SK-N-SH treated with all-trans-retinoic acid at 6 μM for 48 hours (cell line): ENCODE results near the gene TBC1D13.

ENCODE experiments used
- ARNTL ChIP-seq: fragments of 450-650 bp; formaldehyde crosslinking; IDR thresholded peaks from 2 replicates; pipeline ENCODE4 v1.5.0; 2020; ENCODE audit warnings: low read depth, mild to moderate bottlenecking, moderate library complexity, borderline replicate concordance
- PATZ1 ChIP-seq: fragments of 250-450 bp; sonication (Bioruptor Pico); IDR thresholded peaks from 2 replicates; pipeline ENCODE4 v1.8.0; 2020; ENCODE audit warnings: mild to moderate bottlenecking, moderate library complexity, borderline replicate concordance
- SNAI2 ChIP-seq: fragments of 250-450 bp; sonication (Bioruptor Pico); IDR thresholded peaks from 2 replicates; pipeline ENCODE4 v1.5.0; 2020; ENCODE audit warnings: mild to moderate bottlenecking, moderate library complexity
- TSHZ2 ChIP-seq: fragments of 250-450 bp; sonication (Bioruptor Pico); IDR thresholded peaks from 2 replicates; pipeline ENCODE4 v1.5.0; 2020; ENCODE audit warnings: mild to moderate bottlenecking, moderate library complexity
- ZFP30 ChIP-seq: fragments of 450-650 bp; formaldehyde crosslinking; IDR thresholded peaks from 2 replicates; pipeline ENCODE4 v1.5.0; 2022; ENCODE audit warnings: mild to moderate bottlenecking, moderate library complexity
- ZNF8 ChIP-seq: fragments of 450-650 bp; formaldehyde crosslinking; IDR thresholded peaks from 2 replicates; pipeline ENCODE4 v1.5.0; 2020; ENCODE audit warnings: mild to moderate bottlenecking, moderate library complexity

- TF ChIP-seq ZFP30 (CRISPR knock-in tag), result no peak
- TF ChIP-seq PATZ1, result no peak
- TF ChIP-seq ARNTL (CRISPR knock-in tag), result no peak
- TF ChIP-seq SNAI2, result no peak
- no peak for TF ChIP-seq ZNF8 (CRISPR knock-in tag)
- no peak for TF ChIP-seq TSHZ2 (CRISPR knock-in tag)
Measured at GRCh38 chr9:128809036-128809599, 22.1 kb downstream of the TBC1D13 start.
